Measurements from ENCODE around the gene NADK2.

- TF ChIP-seq POLR2A (IDR thresholded peaks at IDR 0.05; ENCODE audit: low read depth, low read length) (no peak), CTCF (IDR thresholded peaks at IDR 0.05; ENCODE audit: extremely low read depth in 1 of 2, insufficient read depth in 1 of 2, low read depth in 1 of 2, low read length in 2 of 2) (no peak)
Observed at GRCh38 chr5:36251218-36251617, 9.5 kb upstream of the NADK2 start.

Measured in endothelial cell of umbilical vein (primary cell).